ENCODE results near the gene VAX1.

Gene VAX1

DNA sequence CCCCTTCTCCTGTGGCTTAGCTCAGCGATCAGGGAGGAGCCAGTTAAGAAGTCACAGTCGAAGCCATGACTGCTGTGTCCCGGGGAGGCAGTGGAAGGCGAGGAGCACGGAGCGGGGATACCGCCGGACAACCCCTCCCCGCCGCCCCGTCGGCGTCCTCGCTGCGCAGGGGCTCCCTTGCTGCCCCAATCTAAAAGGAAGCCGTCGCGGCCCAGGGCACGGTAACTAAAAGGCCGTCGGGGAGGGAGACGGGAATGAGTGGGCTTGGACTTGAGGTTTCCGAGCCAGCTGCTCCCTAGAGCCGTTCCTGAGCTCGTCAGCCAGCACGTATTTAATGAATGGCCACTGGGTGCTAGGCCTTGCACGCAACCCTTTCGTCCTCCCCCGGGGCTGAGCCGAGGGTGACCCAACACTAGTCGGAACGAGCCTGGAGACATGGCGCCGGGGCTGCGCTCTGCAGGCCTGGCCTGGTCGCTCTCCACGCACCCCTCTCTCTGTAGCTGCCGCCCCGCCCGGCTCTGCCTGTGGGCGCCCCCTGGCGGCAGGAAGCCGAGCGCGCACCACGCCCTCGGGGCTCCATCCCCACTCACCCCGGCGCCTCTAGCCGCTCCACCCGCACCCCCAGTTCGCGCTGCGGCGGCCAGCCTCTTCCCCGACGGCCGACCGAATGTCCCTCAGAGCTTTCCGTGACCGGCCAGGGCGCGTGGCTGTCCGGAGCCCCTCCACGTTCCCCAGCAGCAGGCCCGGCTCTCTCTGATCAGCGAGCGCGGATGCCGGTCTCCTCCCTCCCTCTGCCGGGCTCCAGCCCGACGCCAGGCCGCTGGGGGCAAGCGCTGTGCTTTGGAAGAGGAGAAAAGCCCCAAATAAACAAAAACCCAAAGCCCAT is 30.0 kb upstream of the VAX1 start:
- peak overlapping the region in 1 of 2 donors; percentile 72 for H3K4me3 ChIP-seq (ENCODE audit: low read length in 2 of 2)
- peak overlapping the region; percentile 90 for H2AFZ ChIP-seq (ENCODE audit: low read length)

GRCh38 chr10:117167346-117167788 is 29.3 kb upstream of the VAX1 start:
- Histone ChIP-seq H3K18ac (ENCODE audit: low read length) (peak overlapping the region; percentile 90), H3K23ac (ENCODE audit: low read depth, low read length, poor library complexity) (no peak overlapping the region), H3K4me3 (ENCODE audit: low read length in 2 of 2) (no peak overlapping the region), H2BK5ac (ENCODE audit: low read length) (peak overlapping the region; percentile 33), H2BK15ac (ENCODE audit: low read length) (peak overlapping the region; percentile 76), H2BK120ac (ENCODE audit: low read depth, low read length) (peak overlapping the region; percentile 29), H2AFZ (ENCODE audit: low read length) (peak overlapping the region; percentile 90), H3K27ac (replicated peaks; ENCODE audit: low read length) (no peak overlapping the region), H3K4ac (ENCODE audit: low read length) (no peak overlapping the region), H4K8ac (ENCODE audit: low read depth, low read length) (no peak overlapping the region), H3K9me3 (replicated peaks in 1 of 2; ENCODE audit: control insufficient read depth in 2 of 2, insufficient read depth in 1 of 2, low read depth in 1 of 2, low read length in 2 of 2) (no peaks in the 10 kb centered on the region), H3K4me1 (ENCODE audit: control insufficient read depth in 2 of 2, insufficient read depth in 1 of 2, low read depth in 1 of 2, low read length in 2 of 2) (peaks cover 0 to 7% of the 10 kb centered on the region in 2 donors), H2BK12ac (ENCODE audit: low read length) (no peak overlapping the region), H3K9ac (ENCODE audit: low read depth, low read length, poor library complexity) (no peak overlapping the region), H2AK5ac (ENCODE audit: low read depth, low read length) (peak overlapping the region; percentile 9), H4K91ac (ENCODE audit: low read depth, low read length, poor library complexity) (no peak overlapping the region), H3K27me3 (ENCODE audit: control insufficient read depth in 3 of 3, insufficient read depth in 3 of 3, low read depth in 1 of 3, low read length in 3 of 3) (peaks cover 42 to 98% (median 80%) of the 10 kb centered on the region in 3 experiments), H3K79me1 (ENCODE audit: low read depth, low read length) (no peaks in the 10 kb centered on the region), H3K14ac (ENCODE audit: low read length) (no peak overlapping the region), H3K4me2 (ENCODE audit: insufficient read depth, low read length, poor library complexity, severe bottlenecking) (no peak overlapping the region), H3K36me3 (replicated peaks in 1 of 2; ENCODE audit: control insufficient read depth in 2 of 2, insufficient read depth in 2 of 2, low read length in 2 of 2) (no peaks in the 10 kb centered on the region)
- no CpG with 5 or more reads among the region's 21 CpGs for WGBS, 2 donors (ENCODE audit: extremely low coverage in 2 of 2, insufficient read length in 2 of 2, insufficient replicate concordance in 1 of 2)
- no peak for DNase-seq (ENCODE audit: low spot score)

More for the DNA sequence above, 30.0 kb upstream of the VAX1 start:
- no peak overlapping the region for H3K27ac ChIP-seq (replicated peaks; ENCODE audit: low read length)
- H2BK120ac ChIP-seq (ENCODE audit: low read depth, low read length) = peak overlapping the region; percentile 29
- H3K23ac ChIP-seq (ENCODE audit: low read depth, low read length, poor library complexity) = peak overlapping the region; percentile 53
- H3K4me1 ChIP-seq (ENCODE audit: control insufficient read depth in 2 of 2, insufficient read depth in 1 of 2, low read depth in 1 of 2, low read length in 2 of 2) = peaks cover 0 to 7% of the 10 kb centered on the region in 2 donors
- no peaks in the 10 kb centered on the region for H3K9me3 ChIP-seq (replicated peaks in 1 of 2; ENCODE audit: control insufficient read depth in 2 of 2, insufficient read depth in 1 of 2, low read depth in 1 of 2, low read length in 2 of 2)
- peak overlapping the region; percentile 70 for H3K4me2 ChIP-seq (ENCODE audit: insufficient read depth, low read length, poor library complexity, severe bottlenecking)
- H3K27me3 ChIP-seq (ENCODE audit: control insufficient read depth in 3 of 3, insufficient read depth in 3 of 3, low read depth in 1 of 3, low read length in 3 of 3) = peaks cover 40 to 99% (median 76%) of the 10 kb centered on the region in 3 experiments
- peak overlapping the region; percentile 85 for H3K14ac ChIP-seq (ENCODE audit: low read length)
- WGBS, 2 donors (ENCODE audit: extremely low coverage in 2 of 2, insufficient read length in 2 of 2, insufficient replicate concordance in 1 of 2) = no CpG with 5 or more reads among the region's 75 CpGs
- H2BK15ac ChIP-seq (ENCODE audit: low read length) = peak overlapping the region; percentile 76
- peak overlapping the region; percentile 81 for H3K9ac ChIP-seq (ENCODE audit: low read depth, low read length, poor library complexity)
- peak overlapping the region; percentile 33 for H2BK5ac ChIP-seq (ENCODE audit: low read length)
- no peak overlapping the region for H4K8ac ChIP-seq (ENCODE audit: low read depth, low read length)
- H3K36me3 ChIP-seq (replicated peaks in 1 of 2; ENCODE audit: control insufficient read depth in 2 of 2, insufficient read depth in 2 of 2, low read length in 2 of 2) = no peaks in the 10 kb centered on the region
- peak; percentile 71 for DNase-seq (ENCODE audit: low spot score)
- H4K91ac ChIP-seq (ENCODE audit: low read depth, low read length, poor library complexity) = no peak overlapping the region
- no peaks in the 10 kb centered on the region for H3K79me1 ChIP-seq (ENCODE audit: low read depth, low read length)
- peak overlapping the region; percentile 95 for H3K18ac ChIP-seq (ENCODE audit: low read length)
- H2BK12ac ChIP-seq (ENCODE audit: low read length) = no peak overlapping the region
- no peak overlapping the region for H3K4ac ChIP-seq (ENCODE audit: low read length)
- no peak overlapping the region for H2AK5ac ChIP-seq (ENCODE audit: low read depth, low read length)

DNA sequence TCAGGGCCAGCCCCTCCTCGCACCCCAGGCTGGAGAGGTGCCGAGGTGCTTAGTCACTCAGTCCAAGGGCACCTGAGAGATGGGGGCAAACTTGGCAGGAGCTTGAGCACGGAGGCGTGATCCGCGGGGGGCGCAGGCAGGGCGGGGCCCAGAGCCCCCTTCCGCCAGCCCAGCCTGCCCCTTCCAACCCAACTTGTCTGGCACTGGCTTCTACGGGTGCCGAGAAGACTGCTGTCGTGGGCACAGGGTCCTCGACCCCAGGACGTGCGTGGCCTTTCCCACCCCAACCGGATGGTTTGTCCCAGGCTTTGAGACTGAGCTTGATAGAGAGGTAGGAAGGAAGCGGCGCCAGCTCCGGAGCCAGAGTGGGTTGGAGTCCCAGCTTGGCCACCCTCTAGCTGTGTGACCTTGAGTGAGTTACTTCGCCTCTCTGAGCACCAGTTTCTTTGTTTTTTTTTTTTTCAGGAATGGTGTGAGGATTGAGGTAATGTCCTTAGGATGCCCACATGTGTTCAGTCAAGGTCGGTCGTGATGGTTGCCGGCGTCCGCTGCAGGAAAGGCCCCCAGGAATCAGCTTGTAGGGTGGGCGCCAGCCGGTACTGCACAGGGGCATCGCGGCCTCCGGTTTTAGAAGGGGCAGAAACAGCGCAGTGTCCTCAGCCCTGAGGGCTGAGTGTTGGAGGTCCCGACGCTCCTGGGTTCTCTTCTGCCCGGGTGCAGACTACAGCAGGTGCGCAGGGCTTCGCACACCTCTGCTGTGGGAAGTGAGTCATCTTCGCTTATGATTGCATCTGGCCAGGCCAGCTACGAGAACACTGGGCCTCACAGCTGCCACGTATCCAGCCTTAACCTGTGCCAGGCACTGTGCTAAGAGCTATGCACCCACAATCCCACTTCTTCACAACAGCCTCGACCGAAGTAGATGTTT is 28.6 kb upstream of the VAX1 start:
- peak overlapping the region; percentile 67 for H3K4me2 ChIP-seq (ENCODE audit: insufficient read depth, low read length, poor library complexity, severe bottlenecking)
- no CpG with 5 or more reads among the region's 41 CpGs for WGBS, 2 donors (ENCODE audit: extremely low coverage in 2 of 2, insufficient read length in 2 of 2, insufficient replicate concordance in 1 of 2)

More for the DNA sequence above, 28.6 kb upstream of the VAX1 start:
- Histone ChIP-seq H2BK120ac (ENCODE audit: low read depth, low read length) (no peak overlapping the region), H4K8ac (ENCODE audit: low read depth, low read length) (no peak overlapping the region), H3K27me3 (ENCODE audit: control insufficient read depth in 3 of 3, insufficient read depth in 3 of 3, low read depth in 1 of 3, low read length in 3 of 3) (peaks cover 44 to 98% (median 83%) of the 10 kb centered on the region in 3 experiments), H3K18ac (ENCODE audit: low read length) (peak overlapping the region; percentile 69), H3K14ac (ENCODE audit: low read length) (no peak overlapping the region), H3K79me1 (ENCODE audit: low read depth, low read length) (no peaks in the 10 kb centered on the region), H3K9ac (ENCODE audit: low read depth, low read length, poor library complexity) (peak overlapping the region; percentile 39), H3K27ac (replicated peaks; ENCODE audit: low read length) (no peak overlapping the region), H4K91ac (ENCODE audit: low read depth, low read length, poor library complexity) (no peak overlapping the region), H3K36me3 (replicated peaks in 1 of 2; ENCODE audit: control insufficient read depth in 2 of 2, insufficient read depth in 2 of 2, low read length in 2 of 2) (no peaks in the 10 kb centered on the region), H2BK5ac (ENCODE audit: low read length) (no peak overlapping the region), H2BK15ac (ENCODE audit: low read length) (peak overlapping the region; percentile 61), H3K4me3 (ENCODE audit: low read length in 2 of 2) (no peak overlapping the region), H3K4me1 (ENCODE audit: control insufficient read depth in 2 of 2, insufficient read depth in 1 of 2, low read depth in 1 of 2, low read length in 2 of 2) (peaks cover 0 to 7% of the 10 kb centered on the region in 2 donors), H3K23ac (ENCODE audit: low read depth, low read length, poor library complexity) (no peak overlapping the region), H2BK12ac (ENCODE audit: low read length) (no peak overlapping the region), H3K9me3 (replicated peaks in 1 of 2; ENCODE audit: control insufficient read depth in 2 of 2, insufficient read depth in 1 of 2, low read depth in 1 of 2, low read length in 2 of 2) (no peaks in the 10 kb centered on the region), H2AFZ (ENCODE audit: low read length) (no peak overlapping the region), H2AK5ac (ENCODE audit: low read depth, low read length) (peak overlapping the region; percentile 41), H3K4ac (ENCODE audit: low read length) (no peak overlapping the region)
- DNase-seq (ENCODE audit: low spot score) = no peak

Data from neuronal stem cell (in vitro differentiated cells).